ENCODE data around the gene SLC25A27.

- TF ChIP-seq CEBPB (IDR thresholded peaks at IDR 0.05; ENCODE audit: low read depth, low read length) (no peak), CTCF (conservative IDR thresholded peaks at IDR 0.05; ENCODE audit: low read depth, low read length) (no peak), POLR2A (IDR thresholded peaks at IDR 0.05; ENCODE audit: low read depth, low read length) (no peak), MAFK (IDR thresholded peaks at IDR 0.05; ENCODE audit: low read depth, low read length) (no peak), ELK1 (IDR thresholded peaks at IDR 0.05; ENCODE audit: borderline replicate concordance, low read depth, low read length) (no peak), SMC3 (IDR thresholded peaks at IDR 0.05; ENCODE audit: low read depth, low read length) (no peak), MAZ (IDR thresholded peaks at IDR 0.05; ENCODE audit: borderline replicate concordance, low read depth, low read length) (no peak), CHD1 (IDR thresholded peaks at IDR 0.05; ENCODE audit: low read depth, low read length) (no peak), RFX5 (IDR thresholded peaks at IDR 0.05; ENCODE audit: low read depth, low read length) (no peak)
These were observed 51.8 kb downstream of the SLC25A27 start for GRCh38 chr6:46704562-46704961.

Measured in IMR-90 (cell line).